ENCODE results near the gene CST4.
"Not testable (repeated sequence)": the region's sequence is repeated elsewhere in the genome, so short reads cannot be mapped to it uniquely, and the experiment has no call there.

CST4 gene

DNA sequence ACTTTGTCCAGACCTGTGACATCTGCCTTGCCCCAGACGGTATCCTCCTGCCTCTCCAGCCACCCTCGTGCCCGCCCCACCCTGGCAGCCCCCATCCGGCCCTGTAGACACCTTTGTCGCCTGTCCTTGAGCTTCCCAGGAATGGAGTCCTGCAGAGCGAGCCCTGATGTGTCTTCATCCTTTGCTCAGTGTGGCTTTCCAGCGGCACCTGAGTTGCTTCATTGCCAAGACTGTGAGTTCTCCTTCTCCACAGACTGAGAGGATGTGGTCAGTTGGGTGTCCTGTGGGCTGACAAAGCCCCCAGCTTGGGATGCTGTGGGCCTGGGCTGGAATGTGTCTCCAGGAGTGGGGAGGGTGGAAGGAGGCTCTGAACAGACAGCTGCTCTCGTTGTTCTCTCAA is 1.7 kb upstream of the CST4 start:
- H3K36me3 ChIP-seq (ENCODE audit: control insufficient read depth, insufficient read depth, low read length) = no peaks in the 10 kb centered on the region
- DNase-seq = no peak

DNA sequence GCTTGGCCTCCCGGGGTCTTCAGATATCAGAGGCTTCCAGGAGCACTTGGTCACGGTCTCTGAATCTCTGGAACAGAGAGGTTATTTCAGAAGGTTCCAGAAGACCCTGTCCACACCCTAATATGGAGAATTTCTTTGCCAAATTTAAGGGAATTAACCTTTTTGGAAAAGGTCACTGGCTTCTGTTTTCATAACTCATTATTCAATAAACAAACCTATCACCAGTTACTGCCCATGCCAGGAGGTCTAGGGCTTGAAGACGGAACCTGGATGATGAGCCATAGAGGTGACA is 507 bp upstream of the CST4 start:
- H3K4me3 ChIP-seq (ENCODE audit: insufficient read depth, low read depth, low read length, poor library complexity, severe bottlenecking) = no peak overlapping the region
- no peaks in the 10 kb centered on the region for H3K36me3 ChIP-seq (ENCODE audit: control insufficient read depth, insufficient read depth, low read length)
- H3K27me3 ChIP-seq (replicated peaks; ENCODE audit: control insufficient read depth, insufficient read depth, low read length, poor library complexity, severe bottlenecking) = no peaks in the 10 kb centered on the region
- H3K27ac ChIP-seq (ENCODE audit: insufficient read depth, low read length, poor library complexity, severe bottlenecking) = no peak overlapping the region
- no peaks in the 10 kb centered on the region for H3K4me1 ChIP-seq (ENCODE audit: control insufficient read depth, insufficient read depth, low read length, poor library complexity, severe bottlenecking)
- H3K9me3 ChIP-seq (ENCODE audit: control insufficient read depth, low read length) = no peaks in the 10 kb centered on the region
- DNase-seq = no peak

More for the DNA sequence above, 1.7 kb upstream of the CST4 start:
- no peaks in the 10 kb centered on the region for H3K4me1 ChIP-seq (ENCODE audit: control insufficient read depth, insufficient read depth, low read length, poor library complexity, severe bottlenecking)
- H3K9me3 ChIP-seq (ENCODE audit: control insufficient read depth, low read length) = no peaks in the 10 kb centered on the region
- H3K4me3 ChIP-seq (ENCODE audit: insufficient read depth, low read depth, low read length, poor library complexity, severe bottlenecking) = no peak overlapping the region
- H3K27ac ChIP-seq (ENCODE audit: insufficient read depth, low read length, poor library complexity, severe bottlenecking) = no peak overlapping the region
- no peaks in the 10 kb centered on the region for H3K27me3 ChIP-seq (replicated peaks; ENCODE audit: control insufficient read depth, insufficient read depth, low read length, poor library complexity, severe bottlenecking)

DNA sequence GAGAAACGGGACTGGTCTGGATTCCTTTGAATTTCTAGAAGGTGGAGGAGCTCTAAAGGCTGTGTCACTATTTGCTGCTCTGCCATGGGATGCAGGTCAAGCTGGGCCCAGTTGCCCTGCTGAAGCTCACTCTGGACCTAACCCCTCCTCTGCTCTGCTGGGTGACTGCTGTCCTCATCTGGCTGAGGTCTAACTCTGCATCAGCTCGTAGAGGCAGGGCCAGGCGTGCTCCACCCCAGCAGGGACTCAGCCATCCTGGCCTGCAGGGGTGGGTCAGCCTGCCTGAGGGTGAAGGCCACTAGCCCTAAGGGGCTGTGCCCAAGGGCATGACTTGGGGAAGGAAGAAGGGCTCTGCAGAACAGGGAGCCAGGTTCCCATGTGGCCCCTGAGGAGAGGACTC is 852 bp downstream of the CST4 start:
- DNase-seq = no peak
- no peak overlapping the region for H3K4me3 ChIP-seq (ENCODE audit: insufficient read depth, low read depth, low read length, poor library complexity, severe bottlenecking)
- H3K36me3 ChIP-seq (ENCODE audit: control insufficient read depth, insufficient read depth, low read length) = no peaks in the 10 kb centered on the region
- no peak overlapping the region for H3K27ac ChIP-seq (ENCODE audit: insufficient read depth, low read length, poor library complexity, severe bottlenecking)
- no peaks in the 10 kb centered on the region for H3K27me3 ChIP-seq (replicated peaks; ENCODE audit: control insufficient read depth, insufficient read depth, low read length, poor library complexity, severe bottlenecking)
- H3K4me1 ChIP-seq (ENCODE audit: control insufficient read depth, insufficient read depth, low read length, poor library complexity, severe bottlenecking) = no peaks in the 10 kb centered on the region
- no peaks in the 10 kb centered on the region for H3K9me3 ChIP-seq (ENCODE audit: control insufficient read depth, low read length)

DNA sequence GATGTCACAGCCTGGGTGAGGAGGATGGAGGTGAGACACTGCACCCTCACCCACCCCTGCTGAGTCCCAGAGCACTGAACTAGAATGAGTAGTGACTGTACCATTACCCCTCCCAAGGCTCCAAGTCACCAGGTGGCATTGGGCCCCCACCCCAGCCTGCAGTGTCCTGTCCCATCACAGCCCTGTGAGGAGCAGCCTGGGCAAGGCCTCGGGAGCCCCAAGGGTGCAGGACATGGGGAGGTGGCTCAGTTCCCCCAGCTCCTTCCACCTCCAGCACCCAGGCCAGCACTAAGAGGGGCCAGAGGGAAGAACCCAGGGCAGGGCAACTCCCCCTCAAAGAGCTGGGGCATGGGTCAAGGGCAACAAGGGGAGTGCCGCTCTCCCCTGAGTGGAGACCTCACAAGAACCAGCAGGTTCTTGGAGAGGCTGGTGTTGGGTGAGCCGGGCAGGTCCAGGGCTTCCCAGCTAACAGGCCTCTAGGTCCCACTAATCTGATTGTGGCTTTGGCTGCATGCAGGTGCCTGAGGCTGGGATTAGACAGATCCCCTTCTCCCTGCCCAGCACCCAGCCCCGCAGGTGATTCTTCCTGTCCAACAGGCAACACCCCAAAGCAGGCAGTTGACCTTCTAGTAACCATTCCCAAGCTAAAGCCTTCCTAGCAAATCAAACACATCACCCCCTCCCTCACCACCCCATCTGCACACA is 2.6 kb downstream of the CST4 start:
- Histone ChIP-seq H3K27me3 (replicated peaks; ENCODE audit: control insufficient read depth, insufficient read depth, low read length, poor library complexity, severe bottlenecking) (no peaks in the 10 kb centered on the region), H3K4me1 (ENCODE audit: control insufficient read depth, insufficient read depth, low read length, poor library complexity, severe bottlenecking) (no peaks in the 10 kb centered on the region), H3K27ac (ENCODE audit: insufficient read depth, low read length, poor library complexity, severe bottlenecking) (no peak overlapping the region), H3K9me3 (ENCODE audit: control insufficient read depth, low read length) (no peaks in the 10 kb centered on the region), H3K36me3 (ENCODE audit: control insufficient read depth, insufficient read depth, low read length) (no peaks in the 10 kb centered on the region), H3K4me3 (ENCODE audit: insufficient read depth, low read depth, low read length, poor library complexity, severe bottlenecking) (no peak overlapping the region)
- no peak for DNase-seq

DNA sequence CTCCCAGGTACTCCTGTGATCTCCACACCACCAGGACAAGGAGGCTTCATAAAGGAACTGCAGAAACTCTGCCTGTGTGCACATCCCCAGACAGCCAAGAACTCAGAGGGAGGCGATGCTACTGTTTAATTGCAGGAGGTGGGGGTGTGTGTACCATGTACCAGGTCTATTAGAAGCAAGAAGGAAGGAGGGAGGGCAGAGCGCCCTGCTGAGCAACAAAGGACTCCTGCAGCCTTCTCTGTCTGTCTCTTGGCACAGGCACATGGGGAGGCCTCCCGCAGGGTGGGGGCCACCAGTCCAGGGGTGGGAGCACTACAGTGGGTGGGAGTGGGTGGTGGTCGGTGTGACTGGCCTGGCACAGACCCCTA is 3.3 kb downstream of the CST4 start:
- not testable (repeated sequence) for H3K4me3 ChIP-seq (ENCODE audit: insufficient read depth, low read depth, low read length, poor library complexity, severe bottlenecking); H3K4me1 ChIP-seq (ENCODE audit: control insufficient read depth, insufficient read depth, low read length, poor library complexity, severe bottlenecking); H3K27me3 ChIP-seq (replicated peaks; ENCODE audit: control insufficient read depth, insufficient read depth, low read length, poor library complexity, severe bottlenecking); H3K9me3 ChIP-seq (ENCODE audit: control insufficient read depth, low read length); H3K27ac ChIP-seq (ENCODE audit: insufficient read depth, low read length, poor library complexity, severe bottlenecking); DNase-seq; H3K36me3 ChIP-seq (ENCODE audit: control insufficient read depth, insufficient read depth, low read length)

DNA sequence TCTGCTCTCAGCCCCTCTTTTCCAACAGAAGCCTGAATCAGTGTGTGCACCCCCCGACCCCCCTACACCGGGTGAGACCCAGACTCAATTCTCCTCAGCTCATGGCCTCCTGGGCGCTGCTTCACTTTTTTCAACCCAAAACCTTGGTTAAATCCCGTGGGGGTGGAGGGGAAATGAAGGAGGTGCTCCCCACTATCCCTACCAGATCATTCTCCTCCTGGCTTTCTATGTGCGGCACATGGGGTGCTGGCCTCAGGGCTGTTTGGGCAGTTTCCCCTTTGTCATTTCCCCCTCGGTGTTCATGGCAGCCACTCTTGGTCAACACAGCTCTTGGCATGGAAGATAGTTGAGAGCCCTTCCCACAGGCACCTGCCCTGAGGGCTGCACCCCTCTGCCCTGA is 4.6 kb downstream of the CST4 start:
- H3K4me1 ChIP-seq (ENCODE audit: control insufficient read depth, insufficient read depth, low read length, poor library complexity, severe bottlenecking) = no peaks in the 10 kb centered on the region
- no peaks in the 10 kb centered on the region for H3K36me3 ChIP-seq (ENCODE audit: control insufficient read depth, insufficient read depth, low read length)
- H3K27me3 ChIP-seq (replicated peaks; ENCODE audit: control insufficient read depth, insufficient read depth, low read length, poor library complexity, severe bottlenecking) = no peaks in the 10 kb centered on the region
- no peak for DNase-seq
- no peak overlapping the region for H3K4me3 ChIP-seq (ENCODE audit: insufficient read depth, low read depth, low read length, poor library complexity, severe bottlenecking)
- H3K9me3 ChIP-seq (ENCODE audit: control insufficient read depth, low read length) = no peaks in the 10 kb centered on the region
- no peak overlapping the region for H3K27ac ChIP-seq (ENCODE audit: insufficient read depth, low read length, poor library complexity, severe bottlenecking)

DNA sequence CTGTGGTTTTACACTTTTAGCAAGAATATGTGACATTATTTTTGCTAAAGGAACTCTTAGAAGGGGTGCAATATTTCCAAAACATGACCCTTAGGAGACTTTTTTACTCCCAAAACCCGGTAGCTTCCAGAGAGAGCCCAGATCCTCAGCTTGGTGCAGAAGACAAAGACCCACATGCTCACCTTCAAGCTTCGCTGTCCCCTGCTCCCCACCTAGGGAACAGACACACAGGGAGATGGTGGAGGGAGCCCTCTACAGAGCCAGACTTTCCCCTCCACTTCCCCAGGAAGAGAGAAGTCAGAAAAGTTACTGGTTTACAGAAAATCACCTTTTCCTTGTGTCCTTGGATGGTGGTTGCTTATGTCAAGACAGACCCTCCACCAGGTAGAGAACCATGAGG is 5.0 kb downstream of the CST4 start:
- Histone ChIP-seq H3K27ac (ENCODE audit: insufficient read depth, low read length, poor library complexity, severe bottlenecking) (no peak overlapping the region), H3K36me3 (ENCODE audit: control insufficient read depth, insufficient read depth, low read length) (no peaks in the 10 kb centered on the region)
- DNase-seq = no peak

DNA sequence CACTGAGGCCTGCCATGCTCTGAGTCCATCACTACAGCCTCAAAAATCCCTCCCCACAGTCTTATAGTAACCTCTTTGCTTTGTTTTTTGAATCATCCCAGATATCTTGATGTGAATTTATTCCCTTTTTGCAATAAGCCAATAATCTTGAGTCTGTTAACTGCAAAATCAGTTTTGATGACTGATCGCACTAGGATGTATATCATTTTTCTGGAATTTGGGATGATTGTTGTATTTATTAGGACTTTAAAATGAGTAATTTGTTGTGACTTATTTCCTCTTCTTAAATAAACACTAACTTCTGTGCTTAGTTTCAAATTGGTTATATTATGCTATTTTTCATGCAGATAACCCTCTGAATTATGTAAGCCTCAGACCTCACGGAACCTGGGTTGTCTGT is 5.6 kb downstream of the CST4 start:
- Histone ChIP-seq H3K27me3 (replicated peaks; ENCODE audit: control insufficient read depth, insufficient read depth, low read length, poor library complexity, severe bottlenecking) (no peaks in the 10 kb centered on the region), H3K27ac (ENCODE audit: insufficient read depth, low read length, poor library complexity, severe bottlenecking) (no peak overlapping the region), H3K9me3 (ENCODE audit: control insufficient read depth, low read length) (no peaks in the 10 kb centered on the region), H3K4me1 (ENCODE audit: control insufficient read depth, insufficient read depth, low read length, poor library complexity, severe bottlenecking) (no peaks in the 10 kb centered on the region), H3K36me3 (ENCODE audit: control insufficient read depth, insufficient read depth, low read length) (no peaks in the 10 kb centered on the region), H3K4me3 (ENCODE audit: insufficient read depth, low read depth, low read length, poor library complexity, severe bottlenecking) (no peak overlapping the region)
- DNase-seq = no peak

More for the DNA sequence above, 5.0 kb downstream of the CST4 start:
- H3K27me3 ChIP-seq (replicated peaks; ENCODE audit: control insufficient read depth, insufficient read depth, low read length, poor library complexity, severe bottlenecking) = no peaks in the 10 kb centered on the region
- H3K4me1 ChIP-seq (ENCODE audit: control insufficient read depth, insufficient read depth, low read length, poor library complexity, severe bottlenecking) = no peaks in the 10 kb centered on the region
- H3K4me3 ChIP-seq (ENCODE audit: insufficient read depth, low read depth, low read length, poor library complexity, severe bottlenecking) = no peak overlapping the region
- H3K9me3 ChIP-seq (ENCODE audit: control insufficient read depth, low read length) = no peaks in the 10 kb centered on the region

DNA sequence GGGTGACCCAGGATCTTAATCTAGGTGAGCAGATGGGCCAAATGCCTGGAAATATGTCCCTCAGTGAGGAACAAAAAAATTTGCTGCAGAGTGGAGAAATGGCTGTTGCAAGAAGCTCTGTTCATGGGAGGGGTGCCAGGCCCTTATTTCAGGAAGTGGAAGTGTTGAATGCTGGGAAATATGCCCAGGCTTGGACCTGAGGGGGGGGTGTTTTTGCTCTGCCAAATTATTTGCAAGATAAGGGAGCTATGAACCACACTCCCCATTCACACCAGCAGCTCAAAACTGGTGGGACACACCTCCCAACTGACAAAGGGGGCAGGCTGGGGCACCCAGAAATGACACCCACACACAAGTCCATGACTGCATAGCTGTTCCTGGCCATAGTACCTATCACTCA is 8.7 kb downstream of the CST4 start:
- Histone ChIP-seq H3K27me3 (replicated peaks; ENCODE audit: control insufficient read depth, insufficient read depth, low read length, poor library complexity, severe bottlenecking) (no peaks in the 10 kb centered on the region), H3K4me3 (ENCODE audit: insufficient read depth, low read depth, low read length, poor library complexity, severe bottlenecking) (no peak overlapping the region), H3K4me1 (ENCODE audit: control insufficient read depth, insufficient read depth, low read length, poor library complexity, severe bottlenecking) (no peaks in the 10 kb centered on the region), H3K9me3 (ENCODE audit: control insufficient read depth, low read length) (no peaks in the 10 kb centered on the region), H3K36me3 (ENCODE audit: control insufficient read depth, insufficient read depth, low read length) (no peaks in the 10 kb centered on the region), H3K27ac (ENCODE audit: insufficient read depth, low read length, poor library complexity, severe bottlenecking) (no peak overlapping the region)
- no peak for DNase-seq

DNA sequence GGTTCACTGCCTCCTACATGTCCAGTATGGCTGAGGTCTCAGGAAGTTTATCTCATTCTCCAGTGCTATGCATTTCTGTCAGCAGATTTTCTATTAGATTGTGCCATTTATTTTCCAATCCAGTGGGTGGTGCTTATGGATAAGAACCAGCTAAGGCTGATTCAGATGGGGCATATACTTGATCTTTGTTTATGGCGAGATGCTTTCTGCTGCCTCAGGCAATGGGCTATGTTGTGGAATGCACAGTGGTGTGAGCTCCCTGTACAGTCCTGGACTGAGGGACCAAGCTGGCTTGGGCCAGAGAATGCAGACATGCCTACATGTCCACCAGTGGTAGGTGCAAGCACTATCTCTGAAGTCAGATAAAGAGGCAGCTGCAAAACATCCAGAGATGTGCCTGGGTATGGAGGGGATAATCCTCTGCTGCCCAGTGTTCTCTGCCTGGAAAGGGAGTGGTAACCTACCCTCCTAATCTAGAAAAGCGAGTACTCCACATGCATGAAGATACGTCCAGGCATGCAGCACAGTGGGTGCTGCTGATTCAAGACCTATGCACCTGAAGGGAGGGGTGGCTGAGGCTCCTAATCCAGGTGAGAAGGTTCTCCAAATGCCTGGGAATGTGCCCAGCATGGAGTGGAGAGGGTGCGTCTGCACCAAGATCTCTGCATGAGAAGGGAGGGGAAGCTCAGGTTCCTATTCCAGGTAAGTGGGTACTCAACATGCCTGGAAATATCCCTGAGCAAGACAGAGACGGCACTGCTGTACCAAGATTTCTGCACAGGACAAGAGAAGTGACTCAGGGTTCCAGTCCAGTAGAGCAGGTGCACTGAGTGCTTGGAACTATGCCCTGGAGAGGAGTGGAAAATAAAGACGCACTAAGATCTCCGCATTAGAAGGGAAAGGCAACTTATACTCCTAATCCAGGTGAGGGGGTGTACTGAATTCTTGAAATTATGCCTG is 9.4 kb downstream of the CST4 start:
- H3K27ac ChIP-seq (ENCODE audit: insufficient read depth, low read length, poor library complexity, severe bottlenecking) = no peak overlapping the region
- DNase-seq = no peak
- H3K36me3 ChIP-seq (ENCODE audit: control insufficient read depth, insufficient read depth, low read length) = no peaks in the 10 kb centered on the region
- no peaks in the 10 kb centered on the region for H3K9me3 ChIP-seq (ENCODE audit: control insufficient read depth, low read length)
- no peaks in the 10 kb centered on the region for H3K4me1 ChIP-seq (ENCODE audit: control insufficient read depth, insufficient read depth, low read length, poor library complexity, severe bottlenecking)
- no peak overlapping the region for H3K4me3 ChIP-seq (ENCODE audit: insufficient read depth, low read depth, low read length, poor library complexity, severe bottlenecking)
- H3K27me3 ChIP-seq (replicated peaks; ENCODE audit: control insufficient read depth, insufficient read depth, low read length, poor library complexity, severe bottlenecking) = no peaks in the 10 kb centered on the region
